HL-60/S4 treated with retinoic acid at 250 ng/mL for 4 days and 3 days (cell line): Measurements from ENCODE around the gene CEP112.

Experiments used
- in situ Hi-C: fragments of 300-500 bp; cut with MboI; formaldehyde crosslinking; loops from 2 replicates; pipeline ENCODE4 v1.7.0; 2022; ENCODE audit warnings: low sequenced_read_pairs

Gene CEP112

GRCh38 chr17:66002063-66002585 is 189.8 kb downstream of the CEP112 start:
- in situ Hi-C loops = no loop called here

GRCh38 chr17:66000216-66000615 is 191.7 kb downstream of the CEP112 start:
- in situ Hi-C loops = no loop called here

- in situ Hi-C loops = no loop called here
Measured at GRCh38 chr17:65998675-65999074, 193.3 kb downstream of the CEP112 start.

GRCh38 chr17:65994679-65995078 is 197.3 kb downstream of the CEP112 start:
- in situ Hi-C loops = no loop called here

GRCh38 chr17:65994114-65994513 is 197.8 kb downstream of the CEP112 start:
- in situ Hi-C loops = no loop called here

- in situ Hi-C loops = no loop called here
Measured at GRCh38 chr17:65990593-65990992, 201.3 kb downstream of the CEP112 start.

GRCh38 chr17:65988451-65988850 is 203.5 kb downstream of the CEP112 start:
- in situ Hi-C loops = no loop called here

- in situ Hi-C loops = no loop called here
Measured at GRCh38 chr17:65987988-65988387, 203.9 kb downstream of the CEP112 start.

- in situ Hi-C loops = no loop called here
Measured at GRCh38 chr17:65985571-65985970, 206.4 kb downstream of the CEP112 start.

GRCh38 chr17:65984299-65984698 is 207.6 kb downstream of the CEP112 start:
- in situ Hi-C loops = no loop called here

- in situ Hi-C loops = no loop called here
Measured at GRCh38 chr17:65978871-65979270, 213.1 kb downstream of the CEP112 start.

- in situ Hi-C loops = no loop called here
Measured at GRCh38 chr17:65977041-65977440, 214.9 kb downstream of the CEP112 start.

- in situ Hi-C loops = no loop called here
Measured at GRCh38 chr17:65975878-65976277, 216.1 kb downstream of the CEP112 start.

GRCh38 chr17:65973237-65973636 is 218.7 kb downstream of the CEP112 start:
- in situ Hi-C loops = no loop called here

GRCh38 chr17:65967372-65967771 is 224.6 kb downstream of the CEP112 start:
- in situ Hi-C loops = no loop called here

- in situ Hi-C loops = no loop called here
Measured at GRCh38 chr17:65966072-65966695, 225.7 kb downstream of the CEP112 start.

- in situ Hi-C loops = no loop called here
Measured at GRCh38 chr17:65963179-65963578, 228.8 kb downstream of the CEP112 start.

- in situ Hi-C loops = no loop called here
Measured at GRCh38 chr17:65959630-65960029, 232.3 kb downstream of the CEP112 start.

- in situ Hi-C loops = no loop called here
Measured at GRCh38 chr17:65956814-65957213, 235.1 kb downstream of the CEP112 start.

- in situ Hi-C loops = no loop called here
Measured at GRCh38 chr17:65954148-65954449, 237.8 kb downstream of the CEP112 start.

GRCh38 chr17:65953316-65954147 is 238.4 kb downstream of the CEP112 start:
- in situ Hi-C loops = no loop called here

- in situ Hi-C loops = no loop called here
Measured at GRCh38 chr17:65952586-65952985, 239.3 kb downstream of the CEP112 start.
